ENCODE data around the gene ST3GAL3. TPM values are rescaled to one million over a fixed set of nuclear protein-coding genes. Genes with fewer than 3 reads are reported as not detected.

The ST3GAL3 gene
- total RNA-seq, 1 experiment from 2014 or later = 26.0 TPM

DNA sequence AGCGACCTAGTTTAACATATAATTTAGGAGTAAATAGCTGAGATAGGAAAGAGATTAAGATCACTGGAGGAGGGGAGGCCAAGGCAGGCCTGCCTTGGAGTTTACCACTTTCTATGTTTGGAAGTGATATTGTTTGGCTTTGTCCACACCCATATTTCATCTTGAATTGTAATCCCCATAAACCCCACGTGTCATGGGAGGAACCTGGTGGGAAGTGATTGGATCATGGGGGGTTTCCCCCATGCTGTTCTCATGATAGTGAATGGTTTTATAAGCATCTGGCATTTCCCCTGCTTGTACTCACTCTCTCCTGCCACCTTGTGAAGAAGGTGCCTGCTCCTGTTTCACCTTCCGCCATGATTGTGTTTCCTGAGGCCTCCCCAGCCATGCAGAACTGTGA, 168.0 kb downstream of the ST3GAL3 start:
- Histone ChIP-seq H3K9me3 (ENCODE audit: control insufficient read depth, insufficient read depth, low read depth, low read length) (no peaks in the 10 kb centered on the region), H3K27ac (ENCODE audit: low read length) (no peak overlapping the region), H3K4me3 (ENCODE audit: low read depth in 2 of 2, low read length in 2 of 2) (no peak overlapping the region), H3K27me3 (ENCODE audit: control insufficient read depth, insufficient read depth, low read length) (no peaks in the 10 kb centered on the region), H3K36me3 (ENCODE audit: control insufficient read depth, insufficient read depth, low read length) (no peaks in the 10 kb centered on the region; the same call in 1 of the 2 replicates), H3K4me1 (ENCODE audit: control insufficient read depth, insufficient read depth, low read length) (no peaks in the 10 kb centered on the region)
- no TSS peak for BruUV-seq (replicated peaks)
- ChIA-PET POLR2A (no interaction called here), CTCF (no interaction called here)
- TF ChIP-seq TCF7L2 (IDR thresholded peaks at IDR 0.05; ENCODE audit: low read depth, low read length) (no peak), SIN3A (IDR thresholded peaks at IDR 0.05; ENCODE audit: borderline replicate concordance, insufficient read depth, low read depth, low read length) (no peak), CTCF (IDR thresholded peaks at IDR 0.05) (no peak), POLR2AphosphoS5 (IDR thresholded peaks at IDR 0.05; ENCODE audit: low read depth, low read length) (no peak)
- TF ChIP-seq, protein P1, sequence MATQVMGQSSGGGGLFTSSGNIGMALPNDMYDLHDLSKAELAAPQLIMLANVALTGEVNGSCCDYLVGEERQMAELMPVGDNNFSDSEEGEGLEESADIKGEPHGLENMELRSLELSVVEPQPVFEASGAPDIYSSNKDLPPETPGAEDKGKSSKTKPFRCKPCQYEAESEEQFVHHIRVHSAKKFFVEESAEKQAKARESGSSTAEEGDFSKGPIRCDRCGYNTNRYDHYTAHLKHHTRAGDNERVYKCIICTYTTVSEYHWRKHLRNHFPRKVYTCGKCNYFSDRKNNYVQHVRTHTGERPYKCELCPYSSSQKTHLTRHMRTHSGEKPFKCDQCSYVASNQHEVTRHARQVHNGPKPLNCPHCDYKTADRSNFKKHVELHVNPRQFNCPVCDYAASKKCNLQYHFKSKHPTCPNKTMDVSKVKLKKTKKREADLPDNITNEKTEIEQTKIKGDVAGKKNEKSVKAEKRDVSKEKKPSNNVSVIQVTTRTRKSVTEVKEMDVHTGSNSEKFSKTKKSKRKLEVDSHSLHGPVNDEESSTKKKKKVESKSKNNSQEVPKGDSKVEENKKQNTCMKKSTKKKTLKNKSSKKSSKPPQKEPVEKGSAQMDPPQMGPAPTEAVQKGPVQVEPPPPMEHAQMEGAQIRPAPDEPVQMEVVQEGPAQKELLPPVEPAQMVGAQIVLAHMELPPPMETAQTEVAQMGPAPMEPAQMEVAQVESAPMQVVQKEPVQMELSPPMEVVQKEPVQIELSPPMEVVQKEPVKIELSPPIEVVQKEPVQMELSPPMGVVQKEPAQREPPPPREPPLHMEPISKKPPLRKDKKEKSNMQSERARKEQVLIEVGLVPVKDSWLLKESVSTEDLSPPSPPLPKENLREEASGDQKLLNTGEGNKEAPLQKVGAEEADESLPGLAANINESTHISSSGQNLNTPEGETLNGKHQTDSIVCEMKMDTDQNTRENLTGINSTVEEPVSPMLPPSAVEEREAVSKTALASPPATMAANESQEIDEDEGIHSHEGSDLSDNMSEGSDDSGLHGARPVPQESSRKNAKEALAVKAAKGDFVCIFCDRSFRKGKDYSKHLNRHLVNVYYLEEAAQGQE (IDR thresholded peaks at IDR 0.05; ENCODE audit: insufficient read depth in 1 of 2, low read depth in 2 of 2, low read length in 1 of 2) = no peak
- in situ Hi-C loops (cut with HindIII; ENCODE audit: low pct_unique_long_range_greater_than_20kb, low sequenced_read_pairs) (no loop called here), intact Hi-C loops (cut with micrococcal nuclease; ENCODE audit: unreplicated experiment) (no loop called here)
- DNase-seq (ENCODE audit: low read depth, low spot score) (no peak), ATAC-seq (no peak)

GRCh38 chr1:43877101-43877500, 169.8 kb downstream of the ST3GAL3 start:
- intact Hi-C loops (cut with micrococcal nuclease; ENCODE audit: unreplicated experiment) (no loop called here), in situ Hi-C loops (cut with HindIII; ENCODE audit: low pct_unique_long_range_greater_than_20kb, low sequenced_read_pairs) (no loop called here)
- H3K9me3 ChIP-seq (ENCODE audit: control insufficient read depth, insufficient read depth, low read depth, low read length) = no peaks in the 10 kb centered on the region
- no peak overlapping the region for H3K27ac ChIP-seq (ENCODE audit: low read length)
- H3K4me3 ChIP-seq (ENCODE audit: low read depth in 2 of 2, low read length in 2 of 2) = no peak overlapping the region
- no peaks in the 10 kb centered on the region; the same call in 1 of the 2 replicates for H3K36me3 ChIP-seq (ENCODE audit: control insufficient read depth, insufficient read depth, low read length)
- ChIA-PET CTCF (no interaction called here), POLR2A (no interaction called here)
- ATAC-seq (no peak), DNase-seq (ENCODE audit: low read depth, low spot score) (no peak)
- no peak for TF ChIP-seq CTCF (IDR thresholded peaks at IDR 0.05)
- TF ChIP-seq, protein P1 (IDR thresholded peaks at IDR 0.05; ENCODE audit: insufficient read depth in 1 of 2, low read depth in 2 of 2, low read length in 1 of 2) = no peak
- BruUV-seq (replicated peaks) = no TSS peak
- no peaks in the 10 kb centered on the region for H3K4me1 ChIP-seq (ENCODE audit: control insufficient read depth, insufficient read depth, low read length)
- H3K27me3 ChIP-seq (ENCODE audit: control insufficient read depth, insufficient read depth, low read length) = no peaks in the 10 kb centered on the region
